Measurements from ENCODE around the gene DENND6B. TPM values are rescaled to one million over a fixed set of nuclear protein-coding genes. Genes with fewer than 3 reads are reported as not detected.

Gene DENND6B
- total RNA-seq, 1 donor from 2014 or later, result 1.4 TPM

DNA sequence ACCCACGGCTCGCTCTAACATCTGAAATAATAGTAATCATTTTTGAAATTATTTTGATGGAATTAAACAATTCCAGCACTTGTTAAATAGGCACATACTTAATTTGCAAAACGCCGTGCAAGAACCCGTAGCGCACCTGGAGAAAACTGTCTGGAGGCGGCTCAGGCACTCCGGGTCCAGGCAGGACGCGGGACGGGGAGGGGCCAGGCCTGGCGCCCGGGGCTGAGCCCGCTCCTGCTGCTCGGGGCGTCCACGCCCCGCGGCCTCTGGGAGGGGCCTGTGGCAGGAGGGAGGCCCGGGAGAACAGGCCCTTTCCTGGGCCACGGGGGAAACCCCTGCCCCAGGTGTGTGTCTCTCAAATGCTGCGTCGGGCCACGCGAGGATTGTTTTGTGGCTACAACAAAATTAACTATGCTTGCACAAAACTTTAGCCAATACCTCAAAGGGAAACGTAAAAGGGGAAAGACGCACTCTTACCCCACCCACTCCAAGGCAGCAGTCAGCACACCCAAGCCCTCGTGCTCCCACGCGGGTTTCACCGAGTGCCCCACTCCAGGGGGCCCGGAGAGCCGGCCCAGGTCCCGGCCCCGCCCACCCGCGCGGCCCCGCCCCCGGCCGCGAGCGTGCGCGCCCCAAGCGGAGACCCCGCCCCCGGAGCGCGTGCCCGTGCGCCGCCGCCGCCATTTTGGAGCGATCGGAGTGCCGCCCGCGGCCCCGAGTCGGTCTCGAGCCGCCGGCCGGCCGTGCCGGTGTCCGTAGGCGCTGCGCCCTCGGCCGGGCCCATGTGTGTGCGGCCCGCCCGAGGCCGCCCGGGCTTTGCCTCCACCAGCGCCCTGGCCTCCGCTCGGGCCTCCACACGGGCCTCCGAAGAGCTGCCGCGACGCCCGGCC, 16.1 kb upstream of the DENND6B start, which contains the start of gene PPP6R2:
PPP6R2 (plus strand) TSS at position 677 of the 890 bp plus-strand sequence. CDS start 50,582 bp downstream, outside the sequence.
- DNase-seq (ENCODE audit: low spot score in 2 of 2), result peak in 1 of 2 donors; percentile 91
- TF ChIP-seq, protein P1, sequence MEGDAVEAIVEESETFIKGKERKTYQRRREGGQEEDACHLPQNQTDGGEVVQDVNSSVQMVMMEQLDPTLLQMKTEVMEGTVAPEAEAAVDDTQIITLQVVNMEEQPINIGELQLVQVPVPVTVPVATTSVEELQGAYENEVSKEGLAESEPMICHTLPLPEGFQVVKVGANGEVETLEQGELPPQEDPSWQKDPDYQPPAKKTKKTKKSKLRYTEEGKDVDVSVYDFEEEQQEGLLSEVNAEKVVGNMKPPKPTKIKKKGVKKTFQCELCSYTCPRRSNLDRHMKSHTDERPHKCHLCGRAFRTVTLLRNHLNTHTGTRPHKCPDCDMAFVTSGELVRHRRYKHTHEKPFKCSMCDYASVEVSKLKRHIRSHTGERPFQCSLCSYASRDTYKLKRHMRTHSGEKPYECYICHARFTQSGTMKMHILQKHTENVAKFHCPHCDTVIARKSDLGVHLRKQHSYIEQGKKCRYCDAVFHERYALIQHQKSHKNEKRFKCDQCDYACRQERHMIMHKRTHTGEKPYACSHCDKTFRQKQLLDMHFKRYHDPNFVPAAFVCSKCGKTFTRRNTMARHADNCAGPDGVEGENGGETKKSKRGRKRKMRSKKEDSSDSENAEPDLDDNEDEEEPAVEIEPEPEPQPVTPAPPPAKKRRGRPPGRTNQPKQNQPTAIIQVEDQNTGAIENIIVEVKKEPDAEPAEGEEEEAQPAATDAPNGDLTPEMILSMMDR (IDR thresholded peaks at IDR 0.05), result no peak
- peaks cover 3 to 4% of the 10 kb centered on the region in 2 donors for H3K4me1 ChIP-seq
- H3K27me3 ChIP-seq, result no peaks in the 10 kb centered on the region
- no peaks in the 10 kb centered on the region for H3K36me3 ChIP-seq
- intact Hi-C loops (cut with DNase I), result loop anchor here (1.0 to 2.0 kb wide), 5 partner anchors 16 to 98 kb away; partner anchors contain the start of genes DENND6B and TUBGCP6
- no peaks in the 10 kb centered on the region for H3K9me3 ChIP-seq
- peak within 1 kb of the TSS; percentile 53 to 83 for H3K27ac ChIP-seq
- H3K4me3 ChIP-seq, result peak within 1 kb of the TSS; percentile 81 to 100

- Histone ChIP-seq H3K9me3 (no peaks in the 10 kb centered on the region), H3K36me3 (no peaks in the 10 kb centered on the region), H3K4me3 (peak overlapping the region; percentile 81 to 100), H3K27me3 (no peaks in the 10 kb centered on the region), H3K27ac (no peak overlapping the region), H3K4me1 (peaks cover 3 to 4% of the 10 kb centered on the region in 2 donors)
- peak in 1 of 2 donors; percentile 94 for DNase-seq (ENCODE audit: low spot score in 2 of 2)
- intact Hi-C loops (cut with DNase I), result loop anchor here (1.0 to 2.0 kb wide), 5 partner anchors 15 to 97 kb away; partner anchors contain the start of genes DENND6B and TUBGCP6
- TF ChIP-seq, protein P1 (IDR thresholded peaks at IDR 0.05), result peak; percentile 91 to 98 (median 97)
Measured at GRCh38 chr22:50341977-50342650, 15.3 kb upstream of the DENND6B start.

DNA sequence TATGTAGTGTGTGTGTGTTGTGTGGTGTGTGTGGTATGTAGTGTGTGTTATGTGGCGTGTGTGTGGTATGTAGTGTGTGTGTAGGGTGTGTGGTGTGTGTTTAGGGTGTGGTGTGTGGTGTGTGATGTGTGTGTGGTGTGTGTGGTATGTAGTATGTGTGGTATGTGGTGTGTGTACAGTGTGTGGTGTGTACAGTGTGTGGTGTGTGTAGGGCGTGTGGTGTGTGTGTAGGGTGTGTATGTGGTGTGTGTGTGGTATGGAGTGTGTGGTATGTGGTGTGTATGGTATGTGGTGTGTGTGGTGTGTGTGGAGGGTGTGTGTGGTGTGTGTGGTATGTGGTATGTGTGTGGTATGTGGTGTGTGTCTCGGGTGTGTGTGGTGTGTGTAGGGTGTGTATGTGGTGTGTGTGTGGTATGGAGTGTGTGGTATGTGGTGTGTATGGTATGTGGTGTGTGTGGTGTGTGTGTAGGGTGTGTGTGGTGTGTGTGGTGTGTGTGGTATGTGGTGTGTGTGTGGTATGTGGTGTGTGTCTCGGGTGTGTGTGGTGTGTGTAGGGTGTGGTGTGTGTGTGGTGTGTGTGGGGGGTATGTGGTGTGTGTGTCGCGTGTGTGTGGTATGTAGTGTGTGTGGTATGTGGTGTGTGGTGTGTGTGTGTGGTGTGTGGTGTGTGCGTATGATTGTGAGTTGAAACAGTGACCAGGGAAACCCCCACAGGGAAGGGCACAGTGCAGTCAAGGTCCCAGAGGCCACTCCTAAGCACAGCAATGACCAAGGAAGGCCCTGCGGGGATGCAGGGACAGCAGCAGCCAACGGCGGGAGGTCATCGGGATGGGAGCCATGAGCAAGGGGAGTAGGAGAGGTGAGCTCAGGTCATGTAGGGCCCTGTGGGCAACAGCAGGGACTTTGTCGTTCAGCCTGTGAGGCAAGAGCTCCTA, 13.4 kb upstream of the DENND6B start:
- TF ChIP-seq, protein P1 (IDR thresholded peaks at IDR 0.05), result no peak
- no peak for DNase-seq (ENCODE audit: low spot score in 2 of 2)
- Histone ChIP-seq H3K36me3 (no peaks in the 10 kb centered on the region), H3K4me1 (peaks cover 3 to 4% of the 10 kb centered on the region in 2 donors), H3K4me3 (no peak overlapping the region), H3K9me3 (no peaks in the 10 kb centered on the region), H3K27me3 (no peaks in the 10 kb centered on the region), H3K27ac (no peak overlapping the region)
- intact Hi-C loops (cut with DNase I), result no loop called here

DNA sequence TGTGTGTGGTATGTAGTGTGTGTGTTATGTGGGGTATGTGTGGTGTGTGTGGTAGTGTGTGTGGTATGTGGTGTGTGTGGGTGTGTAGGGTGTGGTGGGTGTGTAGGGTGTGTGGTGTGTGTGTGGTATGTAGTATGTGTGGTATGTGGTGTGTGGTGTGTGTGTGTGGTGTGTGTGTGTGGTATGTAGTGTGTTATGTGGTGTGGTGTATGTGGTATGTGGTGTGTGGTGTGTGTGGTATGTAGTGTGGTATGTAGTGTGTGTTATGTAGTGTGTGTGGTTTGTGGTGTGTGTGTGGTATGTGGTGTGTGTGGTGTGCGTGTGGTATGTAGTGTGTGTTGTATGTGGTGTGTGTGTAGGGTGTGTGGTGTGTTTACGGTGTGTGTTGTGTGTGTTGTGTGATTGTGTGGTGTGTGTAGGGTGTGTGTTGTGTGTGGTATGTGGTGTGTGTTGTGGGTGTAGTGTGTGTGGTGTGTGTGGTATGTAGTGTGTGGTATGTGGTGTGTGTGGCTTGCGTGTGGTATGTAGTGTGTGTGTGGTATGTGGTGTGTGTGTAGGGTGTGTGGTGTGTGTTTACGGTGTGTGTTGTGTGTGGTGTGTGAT, 12.1 kb upstream of the DENND6B start:
- Histone ChIP-seq H3K27ac (no peak overlapping the region), H3K4me1 (peaks cover 3 to 4% of the 10 kb centered on the region in 2 donors), H3K27me3 (no peaks in the 10 kb centered on the region), H3K9me3 (no peaks in the 10 kb centered on the region), H3K4me3 (no peak overlapping the region), H3K36me3 (no peaks in the 10 kb centered on the region)
- intact Hi-C loops (cut with DNase I), result no loop called here
- TF ChIP-seq, protein P1 (IDR thresholded peaks at IDR 0.05), result no peak
- no peak for DNase-seq (ENCODE audit: low spot score in 2 of 2)

Measured in ascending aorta (tissue), 2 donors.